ENCODE measurements around the gene YJU2.
"Not testable (repeated sequence)": the region's sequence is repeated elsewhere in the genome, so short reads cannot be mapped to it uniquely, and the experiment has no call there.

YJU2 gene

DNA sequence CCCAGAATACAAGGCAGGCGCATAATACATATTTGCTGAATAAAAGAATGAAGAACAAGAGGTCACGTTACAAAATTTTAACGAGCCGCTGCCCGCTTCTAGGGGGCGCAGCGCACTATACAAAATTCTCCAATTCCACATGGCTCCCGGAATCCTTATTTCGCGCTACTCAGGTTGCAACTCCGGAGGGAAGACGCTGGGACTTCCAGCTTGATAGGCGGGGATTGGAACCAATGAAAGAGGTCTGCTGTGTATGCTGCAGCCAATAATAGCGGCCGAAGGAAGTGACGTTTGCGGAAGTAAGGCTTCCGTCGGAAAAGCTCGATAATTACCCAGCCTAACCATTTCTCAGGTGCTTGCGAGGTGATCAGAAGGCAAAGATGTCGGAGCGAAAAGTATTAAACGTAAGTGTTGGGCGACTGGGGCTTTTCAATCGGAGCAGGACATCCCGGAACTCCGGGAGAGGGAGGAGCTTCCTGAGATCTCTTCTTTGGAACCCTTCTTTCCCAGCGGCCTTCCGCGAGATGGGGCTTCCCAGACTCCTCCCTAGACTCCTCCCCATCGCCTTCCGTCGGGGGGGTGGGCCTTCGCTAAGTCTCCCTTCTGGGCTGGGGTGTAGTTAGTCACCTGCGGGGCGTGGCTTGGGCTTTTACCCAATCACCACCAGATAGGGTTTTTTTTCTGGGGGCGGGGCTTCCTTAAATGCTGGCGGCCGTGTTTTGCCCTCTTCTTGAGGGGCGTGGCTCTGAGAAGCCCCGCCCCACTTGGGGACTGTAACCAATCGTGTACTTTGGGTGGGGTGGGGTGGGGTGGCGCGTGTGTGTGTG, at the start of gene YJU2:
YJU2 (plus strand) TSS at position 314 of the 827 bp plus-strand sequence; CDS start at position 381, 67 bp downstream.
- DNase-seq: peak; percentile 99

DNA sequence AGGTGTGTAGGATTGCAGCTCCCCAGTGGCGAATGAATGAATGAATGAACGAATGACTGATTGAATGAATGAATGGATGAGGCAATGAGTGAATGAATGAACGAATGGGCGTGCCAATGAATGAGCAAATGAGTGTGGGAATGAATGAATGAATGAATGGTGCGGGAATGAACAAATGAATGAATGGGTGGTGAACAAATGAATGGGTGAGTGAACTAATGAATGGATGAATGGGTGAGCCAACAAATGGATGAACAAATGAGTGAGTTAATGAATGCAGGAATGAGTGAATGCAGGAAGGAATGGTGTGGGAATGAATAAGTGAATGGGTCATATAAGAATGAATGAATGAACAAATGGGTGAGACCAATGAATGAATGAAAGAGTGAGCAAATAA, 49.7 kb upstream of the YJU2 start:
- DNase-seq: no peak

DNA sequence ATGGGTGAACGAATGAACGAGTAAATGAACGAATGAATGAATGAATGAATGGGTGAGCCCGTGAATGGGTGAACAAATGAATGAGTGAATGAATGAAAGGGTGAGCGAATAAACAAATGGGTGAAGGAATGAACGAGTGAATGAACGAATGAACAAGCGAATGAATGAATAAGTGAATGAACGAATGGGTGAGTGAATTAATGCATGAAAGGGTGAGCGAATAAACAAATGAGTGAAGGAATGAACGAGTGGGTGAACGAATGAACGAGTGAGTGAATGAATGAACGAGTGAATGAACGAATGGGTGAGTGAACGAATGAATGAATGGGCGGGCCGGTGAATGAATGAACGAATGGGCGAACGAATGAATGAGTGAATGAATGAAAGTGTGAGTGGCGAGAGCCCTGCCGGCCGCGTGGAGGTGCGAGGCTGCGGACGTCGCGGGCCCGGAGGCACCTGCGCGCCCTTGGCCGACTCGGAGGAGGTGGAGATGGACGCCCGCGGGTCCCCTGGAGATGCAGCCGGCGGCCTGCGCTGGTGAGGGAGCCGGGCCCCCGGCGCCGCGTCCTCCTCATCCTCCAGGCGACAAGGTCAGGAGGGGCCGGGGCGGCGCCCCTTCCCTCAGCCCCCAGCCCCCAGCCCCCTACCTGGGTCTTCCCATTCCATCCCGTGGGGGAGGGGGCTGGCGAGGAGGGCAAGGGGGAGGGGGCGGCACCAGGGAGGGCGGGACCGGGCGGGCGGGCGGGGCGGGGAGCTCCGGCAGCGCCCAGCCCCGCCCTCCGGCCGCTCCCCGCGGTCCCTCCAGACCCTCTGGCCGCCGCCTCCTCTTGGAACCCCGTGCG, 49.0 kb upstream of the YJU2 start:
- DNase-seq: no peak

DNA sequence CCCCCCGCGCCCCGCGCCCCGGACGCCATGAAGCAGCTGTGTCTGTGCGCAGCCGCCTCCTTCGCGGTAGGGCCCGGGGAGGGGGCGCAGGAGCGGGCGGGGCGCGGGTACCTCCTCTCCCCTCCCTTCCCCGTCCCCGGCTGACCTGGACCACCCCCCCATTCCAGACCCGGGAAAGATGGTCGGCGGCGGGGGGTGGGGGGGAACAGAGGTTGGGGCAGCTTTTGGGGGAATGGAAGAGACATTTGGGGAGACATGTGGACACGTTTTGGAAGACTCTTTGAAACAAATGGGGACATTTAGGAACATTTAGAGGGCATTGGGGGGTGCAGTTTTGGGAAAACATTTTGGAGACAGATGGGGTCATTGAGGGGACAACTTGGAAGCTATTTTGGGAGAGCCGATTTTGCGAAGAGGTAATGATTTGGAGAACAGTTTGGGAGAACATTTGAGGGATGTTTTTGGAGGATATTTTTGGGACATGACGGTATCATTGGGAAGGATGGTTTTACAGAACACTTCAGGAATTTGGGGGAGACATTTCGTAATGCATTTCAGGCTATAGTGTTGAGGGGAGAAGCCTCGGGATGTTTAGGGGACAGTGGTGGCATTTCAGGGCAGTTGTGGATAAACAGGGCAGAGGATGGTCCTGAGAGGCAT, 48.3 kb upstream of the YJU2 start:
- DNase-seq: no peak

DNA sequence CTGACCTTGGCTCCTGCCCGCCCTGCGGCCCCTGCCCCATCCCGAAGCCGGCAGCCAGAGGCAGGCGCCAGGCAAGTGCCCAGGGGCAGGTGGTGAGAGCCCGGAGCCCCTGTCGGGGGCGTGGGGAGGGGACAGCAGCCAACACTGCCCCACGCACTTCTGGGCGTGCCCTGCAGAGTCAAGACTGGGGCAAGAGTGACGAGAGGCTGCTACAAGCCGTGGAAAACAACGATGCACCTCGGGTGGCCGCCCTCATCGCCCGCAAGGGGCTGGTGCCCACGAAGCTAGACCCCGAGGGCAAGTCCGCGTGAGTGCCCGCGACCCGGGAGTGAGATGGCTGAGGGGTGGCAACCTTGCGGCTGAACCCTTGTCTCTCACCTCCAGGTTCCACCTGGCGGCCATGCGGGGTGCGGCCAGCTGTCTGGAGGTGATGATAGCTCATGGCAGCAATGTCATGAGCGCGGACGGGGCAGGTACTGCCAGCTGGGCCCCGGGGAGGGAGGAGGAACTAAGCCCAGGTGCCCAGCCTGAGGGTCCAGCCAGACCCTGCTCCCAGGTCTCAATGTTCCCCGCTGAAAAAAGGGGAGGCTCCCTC, 47.1 kb upstream of the YJU2 start:
- DNase-seq: no peak

DNA sequence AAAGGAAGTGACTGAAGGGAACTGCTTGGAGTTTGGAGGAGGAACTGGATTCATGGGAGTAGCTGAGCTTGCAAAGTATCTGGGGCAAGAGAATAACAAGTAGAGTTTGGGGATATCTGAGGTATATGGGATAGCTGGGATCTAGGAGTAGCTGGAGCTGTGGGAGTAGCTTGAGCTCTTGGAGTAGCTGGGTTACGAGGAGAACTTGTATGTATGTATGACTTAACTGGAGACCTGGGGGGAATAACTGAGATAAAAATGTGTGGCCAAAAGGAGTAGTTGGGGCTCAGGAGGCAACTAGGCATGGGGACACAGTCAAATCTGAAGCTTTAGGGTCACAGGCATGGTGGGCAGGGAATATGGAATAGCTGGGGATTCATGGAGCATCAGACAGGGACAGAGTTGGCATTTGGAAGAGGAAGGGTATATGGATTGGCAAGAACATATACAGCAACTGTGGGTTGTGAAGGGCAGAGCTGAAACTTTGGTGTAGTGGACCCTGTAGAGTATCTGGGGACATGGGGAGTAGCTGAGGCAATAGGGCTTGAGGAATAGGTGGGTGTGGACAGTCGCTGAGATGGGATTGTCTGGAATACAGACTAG, 45.8 kb upstream of the YJU2 start:
- DNase-seq: no peak

DNA sequence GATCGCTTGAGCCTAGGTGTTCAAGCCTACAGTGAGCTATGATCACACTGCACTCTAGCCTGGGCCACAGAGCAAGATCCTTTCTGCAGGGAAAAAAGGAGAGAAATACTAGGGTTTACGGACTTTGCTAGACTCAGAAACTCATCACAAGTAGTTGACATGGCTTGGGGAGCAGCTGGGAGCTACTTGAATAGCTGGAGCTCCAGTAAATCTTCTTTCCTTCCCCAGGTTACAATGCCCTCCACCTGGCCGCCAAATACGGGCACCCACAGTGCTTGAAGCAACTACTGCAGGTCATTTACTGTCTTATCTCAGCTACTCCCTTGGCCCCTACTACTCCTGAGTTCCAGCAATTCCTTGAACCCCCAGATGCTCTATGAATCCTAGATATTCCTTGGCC, 45.1 kb upstream of the YJU2 start:
- DNase-seq: no peak

DNA sequence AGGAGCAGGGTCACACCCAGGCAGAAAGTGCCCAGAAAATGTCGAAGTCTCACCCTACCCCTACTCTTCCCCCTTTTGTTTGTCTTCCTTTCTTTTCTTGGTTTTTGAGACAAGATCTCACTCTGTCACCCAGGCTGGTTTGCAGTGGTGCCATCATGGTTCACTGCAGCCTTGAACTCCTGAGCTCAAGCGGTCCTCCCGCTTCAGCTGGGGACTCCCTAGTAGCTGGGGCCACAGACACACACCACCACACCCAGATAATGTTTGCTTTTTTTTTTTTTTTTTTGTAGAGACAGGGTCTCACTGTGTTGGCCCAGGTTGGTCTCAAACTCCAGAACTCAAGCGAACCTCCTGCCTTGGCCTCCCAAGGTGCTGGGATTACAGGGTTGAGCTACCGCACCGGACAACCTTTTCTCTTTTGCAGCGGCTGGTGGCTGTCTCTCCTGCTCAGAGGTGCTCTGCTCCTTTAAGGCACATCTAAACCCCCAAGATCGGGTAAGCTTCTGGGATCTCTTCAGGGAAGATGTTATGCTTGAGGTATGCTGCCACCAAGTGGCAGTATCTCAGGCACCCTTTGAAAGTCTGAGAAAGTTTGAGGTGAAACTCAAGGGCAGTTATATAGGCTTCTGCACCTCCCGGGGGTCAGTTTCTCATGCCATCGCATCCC, 39.9 kb upstream of the YJU2 start:
- DNase-seq: no peak

DNA sequence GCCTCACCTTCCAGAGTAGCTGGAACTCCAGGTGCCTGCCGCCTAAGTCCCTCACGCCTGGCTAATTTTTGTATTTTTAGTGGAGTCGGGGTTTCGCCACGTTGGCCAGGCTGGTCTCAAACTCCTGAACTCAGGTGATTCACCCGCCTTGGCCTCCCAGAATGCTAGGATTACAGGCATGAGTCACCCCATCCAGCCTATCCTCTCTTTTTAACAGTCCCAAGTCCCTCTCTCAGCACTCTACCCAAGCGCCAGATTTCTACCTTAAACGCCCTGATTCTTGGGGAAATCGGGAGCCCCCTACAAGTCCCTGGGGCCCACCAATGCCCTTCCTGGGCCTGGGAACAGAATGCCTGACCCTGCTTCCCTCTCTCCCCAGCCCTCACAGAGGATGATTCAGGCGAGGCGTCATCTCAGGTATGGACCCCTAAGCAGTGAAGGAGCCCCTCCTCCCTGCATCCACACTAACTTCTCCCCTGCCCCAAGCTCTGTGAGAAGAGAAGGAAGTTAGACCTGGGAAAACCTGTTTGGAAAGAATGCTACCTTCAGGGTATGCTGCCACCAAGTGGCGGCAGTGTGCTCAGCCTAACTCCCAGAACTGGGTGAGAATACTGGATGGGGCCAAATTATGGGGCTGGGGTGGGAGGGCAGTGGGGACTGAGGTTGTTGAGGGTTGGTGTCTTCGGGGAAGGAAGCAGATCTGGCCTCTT, 38.3 kb upstream of the YJU2 start:
- peak; percentile 35 for DNase-seq

DNA sequence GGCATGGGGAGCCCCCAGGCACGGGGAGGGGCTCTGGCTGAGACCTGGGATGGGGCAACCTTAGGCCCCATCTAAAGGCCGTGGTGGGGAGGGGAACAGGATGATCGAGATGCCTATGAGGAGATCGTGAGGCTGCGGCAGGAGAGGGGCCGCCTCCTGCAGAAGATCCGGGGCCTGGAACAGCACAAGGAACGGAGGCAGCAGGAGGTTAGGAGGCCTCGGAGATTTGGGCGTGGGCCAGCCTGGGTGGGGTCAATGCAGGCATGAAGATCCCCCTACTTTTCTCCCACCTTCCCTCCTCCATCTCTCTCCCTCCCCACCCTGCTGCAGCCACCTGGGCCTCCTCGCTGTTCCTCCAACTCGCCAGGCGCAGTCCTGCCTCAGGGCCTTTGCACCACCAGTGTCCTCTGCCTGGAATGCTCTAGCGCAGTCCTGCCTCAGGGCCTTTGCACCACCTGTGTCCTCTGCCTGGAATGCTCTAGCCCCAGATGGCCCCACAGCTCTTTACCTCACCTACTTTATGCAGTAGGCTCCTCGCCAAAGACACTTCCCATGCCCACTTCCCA, 36.6 kb upstream of the YJU2 start:
- no peak for DNase-seq

DNA sequence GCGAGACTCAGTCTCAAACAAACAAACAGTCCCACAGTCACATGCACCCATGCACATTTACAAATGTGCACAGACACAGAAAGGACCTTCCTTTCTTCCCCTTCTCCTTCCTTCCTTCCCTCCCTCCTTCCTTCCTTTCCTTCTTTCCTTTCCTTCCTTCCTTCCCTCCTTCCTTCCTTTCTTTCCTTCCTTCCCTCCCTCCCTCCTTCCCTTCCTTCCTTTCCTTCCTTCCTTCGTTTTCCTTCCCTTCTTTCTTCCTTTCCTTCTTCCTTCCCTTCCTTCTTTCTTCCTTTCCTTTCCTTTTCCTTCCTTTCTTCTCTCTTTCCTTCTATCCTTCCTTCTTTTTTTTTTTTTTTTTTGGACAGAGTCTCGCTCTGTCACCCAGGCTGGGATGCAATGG, 33.8 kb upstream of the YJU2 start:
- no peak for DNase-seq

DNA sequence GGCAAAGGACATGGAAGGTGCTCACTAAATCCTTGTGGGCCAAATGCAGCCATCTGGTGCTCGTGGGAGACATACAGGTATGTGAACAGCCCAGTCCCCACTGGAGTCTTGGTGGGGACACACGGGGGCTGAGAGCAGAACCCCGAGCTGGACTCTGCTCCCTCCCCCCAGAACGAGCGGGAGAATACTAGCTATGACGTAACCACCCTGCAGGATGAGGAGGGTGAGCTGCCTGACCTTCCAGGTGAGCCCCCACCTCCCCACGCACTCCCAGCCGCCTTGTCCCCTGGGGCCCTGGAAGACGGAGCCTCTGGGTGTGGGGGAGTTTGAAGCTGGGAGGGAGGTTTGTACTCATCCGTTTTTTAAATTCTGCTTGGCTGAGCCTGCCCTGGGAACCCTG, 31.1 kb upstream of the YJU2 start:
- DNase-seq: no peak

DNA sequence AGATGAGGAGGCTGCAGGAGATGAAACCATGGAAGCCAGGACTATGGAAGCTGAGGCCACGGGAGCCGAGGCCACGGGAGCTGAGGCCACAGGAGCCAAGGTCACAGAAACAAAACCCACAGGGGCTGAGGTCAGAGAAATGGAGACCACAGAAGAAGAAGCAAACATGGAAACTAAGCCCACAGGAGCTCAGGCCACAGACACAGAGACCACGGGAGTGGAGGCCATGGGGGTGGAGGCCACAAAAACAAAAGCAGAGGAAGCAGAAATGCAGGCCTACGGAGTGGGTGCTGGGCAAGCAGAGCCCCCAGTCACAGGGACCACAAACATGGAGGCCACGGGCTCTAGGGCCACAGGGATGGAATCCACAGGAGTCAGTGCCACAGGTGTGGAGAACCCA, 30.0 kb upstream of the YJU2 start:
- no peak for DNase-seq

DNA sequence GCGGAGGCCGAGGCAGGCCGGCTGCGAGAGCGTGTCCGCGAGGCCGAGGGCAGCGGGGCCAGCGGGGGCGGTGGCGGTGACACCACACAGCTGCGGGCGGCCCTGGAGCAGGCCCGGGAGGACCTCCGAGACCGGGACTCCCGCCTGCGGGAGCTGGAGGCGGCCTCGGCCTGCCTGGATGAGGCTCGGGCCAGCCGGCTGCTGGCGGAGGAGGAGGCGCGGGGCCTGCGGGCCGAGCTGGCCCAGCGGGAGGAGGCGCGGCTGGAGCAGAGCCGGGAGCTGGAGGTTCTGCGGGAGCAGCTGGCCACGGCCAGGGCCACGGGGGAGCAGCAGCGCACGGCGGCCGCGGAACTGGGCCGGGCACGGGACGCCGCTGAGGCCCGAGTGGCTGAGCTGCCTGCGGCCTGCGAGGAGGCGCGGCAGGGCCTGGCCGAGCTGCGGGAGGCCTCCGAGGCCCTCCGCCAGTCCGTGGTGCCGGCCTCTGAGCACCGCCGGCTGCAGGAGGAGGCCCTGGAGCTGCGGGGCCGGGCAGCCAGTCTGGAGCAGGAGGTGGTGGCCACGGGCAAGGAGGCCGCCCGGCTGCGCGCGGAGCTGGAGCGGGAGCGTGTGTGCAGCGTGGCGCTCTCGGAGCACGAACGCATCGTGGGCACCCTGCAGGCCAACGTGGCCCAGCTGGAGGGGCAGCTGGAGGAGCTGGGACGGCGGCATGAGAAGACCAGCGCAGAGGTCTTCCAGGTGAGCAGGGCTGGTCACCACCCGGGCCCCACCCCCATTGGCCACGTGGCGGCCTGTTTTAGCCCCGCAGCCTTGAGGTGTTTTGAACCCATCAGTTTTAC, 29.2 kb upstream of the YJU2 start:
- no peak for DNase-seq

DNA sequence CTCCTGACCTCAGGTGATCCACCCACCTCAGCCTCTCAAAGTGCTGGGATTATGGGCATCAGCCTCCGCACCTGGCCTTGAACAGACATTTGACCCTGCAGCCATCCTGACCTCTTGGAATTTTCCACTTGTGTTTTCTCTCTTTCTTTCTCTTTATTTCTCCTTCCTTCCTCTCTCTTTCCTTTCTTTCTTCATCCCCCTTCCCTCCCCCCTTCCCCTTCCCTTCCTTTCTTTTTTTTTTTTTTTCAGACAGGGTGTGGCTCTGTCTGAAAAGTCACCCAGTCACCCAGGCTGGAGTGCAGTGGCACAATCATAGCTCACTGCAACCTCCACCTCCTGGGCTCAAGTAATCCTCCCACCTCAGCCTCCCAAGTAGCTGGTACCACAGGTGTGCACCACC, 28.4 kb upstream of the YJU2 start:
- not testable (repeated sequence) for DNase-seq

DNA sequence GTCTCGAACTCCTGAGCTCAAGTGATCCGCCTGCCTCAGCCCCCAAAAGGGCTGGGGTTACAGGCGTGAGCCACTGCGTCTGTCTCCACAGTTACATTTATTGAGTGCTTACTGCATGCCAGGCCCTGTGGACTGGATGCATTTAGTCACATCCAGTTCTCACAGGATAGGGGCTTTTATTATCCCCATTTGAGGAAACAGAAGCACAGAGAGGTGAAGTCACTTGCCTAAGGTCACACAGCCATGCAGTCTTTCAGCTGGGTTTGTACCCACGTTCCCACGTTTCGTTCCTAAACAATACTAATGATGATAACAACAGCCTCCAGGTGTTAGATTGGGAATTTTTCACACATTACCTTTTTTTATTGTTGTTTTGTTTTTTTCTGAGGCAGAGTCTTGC, 26.7 kb upstream of the YJU2 start:
- no peak for DNase-seq

DNA sequence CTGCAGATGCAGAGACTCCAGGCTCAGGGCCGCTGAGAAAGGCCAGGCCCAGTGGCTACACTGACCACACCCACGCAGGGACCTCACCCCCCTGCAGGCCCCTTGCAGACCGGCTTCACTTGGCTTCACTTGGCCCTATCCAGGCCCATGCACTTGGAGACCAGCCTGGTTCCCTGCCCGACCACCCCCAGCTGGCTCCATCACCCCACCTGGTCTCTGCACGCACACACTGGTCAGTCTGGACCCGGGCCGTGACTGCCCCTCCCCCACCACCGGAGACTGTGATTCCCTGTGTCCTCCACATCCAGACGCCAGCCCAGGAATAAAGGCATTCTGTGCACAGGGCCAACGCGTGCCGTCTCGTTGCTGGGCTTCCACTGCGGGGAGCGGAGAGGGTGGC, 22.4 kb upstream of the YJU2 start:
- DNase-seq: no peak

DNA sequence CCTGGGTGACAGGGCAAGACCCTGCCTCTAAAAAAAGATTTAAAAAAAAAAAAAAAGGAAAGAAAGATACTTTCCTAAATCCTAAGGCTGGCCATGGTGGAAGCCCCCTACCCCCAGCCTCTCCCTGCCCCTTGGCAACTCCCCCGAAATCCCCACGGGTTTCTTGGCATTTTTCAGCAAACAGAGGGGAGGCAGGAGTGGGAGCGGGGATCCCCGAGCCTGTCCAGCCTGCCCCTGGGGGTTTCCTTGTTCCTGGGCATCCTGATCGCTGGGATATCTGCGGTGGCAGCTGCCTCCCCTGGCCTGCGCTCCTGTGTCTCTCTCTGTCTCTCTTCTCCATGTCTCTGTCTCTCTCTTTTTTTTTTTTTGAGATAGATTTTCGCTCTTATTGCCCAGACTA, 21.0 kb upstream of the YJU2 start:
- no peak for DNase-seq

DNA sequence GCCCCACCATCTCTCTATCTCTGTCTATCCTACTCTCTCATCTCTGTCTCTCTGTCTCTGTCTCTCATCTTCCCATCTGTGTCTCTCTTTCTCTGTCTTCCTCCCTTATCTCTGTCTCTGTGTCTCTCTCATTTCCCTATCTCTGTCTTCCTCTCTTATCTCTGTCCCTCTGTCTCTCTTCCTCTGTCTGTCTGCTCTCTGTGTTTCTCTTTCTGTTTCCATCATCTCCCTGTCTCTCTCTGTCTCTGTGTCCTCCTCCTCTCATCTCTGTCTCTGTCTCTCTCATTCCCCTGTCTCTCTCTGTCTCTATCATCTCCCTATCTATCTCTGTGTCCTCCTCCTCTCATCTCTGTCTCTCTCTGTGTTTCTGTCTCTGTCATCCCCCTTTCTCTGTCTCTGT, 19.1 kb upstream of the YJU2 start:
- no peak for DNase-seq

DNA sequence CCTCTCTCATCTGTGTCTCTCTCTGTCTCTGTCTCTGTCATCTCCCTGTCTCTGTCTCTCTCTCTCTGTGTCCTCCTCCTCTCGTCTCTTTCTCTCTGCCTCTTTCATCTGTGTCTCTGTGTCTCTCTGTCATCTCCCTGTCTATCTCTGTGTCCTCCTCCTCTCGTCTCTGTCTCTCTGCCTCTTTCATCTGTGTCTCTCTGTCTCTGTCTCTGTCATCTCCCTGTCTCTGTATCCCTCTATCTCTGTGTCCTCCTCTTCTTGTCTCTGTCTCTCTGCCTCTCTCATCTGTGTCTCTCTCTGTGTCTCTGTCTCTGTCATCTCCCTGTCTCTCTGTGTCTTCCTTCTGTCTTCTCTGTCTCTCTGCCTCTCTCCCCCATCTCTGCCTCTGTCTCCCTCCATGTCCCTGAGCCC, 18.1 kb upstream of the YJU2 start:
- DNase-seq: no peak

Data from NCI-H2029 (cell line).